Activated naive CD8-positive, alpha-beta T cell treated with anti-CD3 and anti-CD28 coated beads, Interleukin-2, amount 50 U/mL, for 24 hours (primary cell): ENCODE data around the gene TP53RK.

Experiments
- ATAC-seq: fragments of 150-1000 bp; cut with Tn5 transposase; one replicate; pipeline ENCODE4 v1.10.0; 2021
- DNase-seq: peaks from one replicate; pipeline ENCODE4 v3.0.0; 2021
- H3K27ac Mint-ChIP-seq: one replicate; pipeline ENCODE4 v1.8.0; 2021; ENCODE audit warnings: mild to moderate bottlenecking, mixed read lengths
- H3K27me3 Mint-ChIP-seq: one replicate; pipeline ENCODE4 v1.8.0; 2021; ENCODE audit warnings: mixed read lengths
- H3K36me3 Mint-ChIP-seq: one replicate; pipeline ENCODE4 v1.8.0; 2021; ENCODE audit warnings: low read depth, mixed read lengths
- H3K4me1 Mint-ChIP-seq: one replicate; pipeline ENCODE4 v1.8.0; 2021; ENCODE audit warnings: mixed read lengths
- H3K4me3 Mint-ChIP-seq: one replicate; pipeline ENCODE4 v1.8.0; 2021; ENCODE audit warnings: mild to moderate bottlenecking, moderate library complexity, mixed read lengths
- H3K9me3 Mint-ChIP-seq: one replicate; pipeline ENCODE4 v1.8.0; 2021; ENCODE audit warnings: mixed read lengths

The TP53RK gene

GRCh38 chr20:46699651-46700359 is 10.6 kb upstream of the TP53RK start:
- DNase-seq = no peak
- no peak overlapping the region for H3K27ac Mint-ChIP-seq
- H3K36me3 Mint-ChIP-seq = no peaks in the 10 kb centered on the region
- ATAC-seq = no peak
- H3K9me3 Mint-ChIP-seq = no peaks in the 10 kb centered on the region
- peaks cover 4% of the 10 kb centered on the region for H3K4me1 Mint-ChIP-seq
- no peak overlapping the region for H3K4me3 Mint-ChIP-seq
- H3K27me3 Mint-ChIP-seq = peaks cover 29% of the 10 kb centered on the region

GRCh38 chr20:46698788-46699187 is 9.5 kb upstream of the TP53RK start:
- H3K27me3 Mint-ChIP-seq = peaks cover 24% of the 10 kb centered on the region
- H3K4me3 Mint-ChIP-seq = no peak overlapping the region
- DNase-seq (no peak), ATAC-seq (no peak)
- H3K36me3 Mint-ChIP-seq = no peaks in the 10 kb centered on the region
- no peak overlapping the region for H3K27ac Mint-ChIP-seq
- H3K4me1 Mint-ChIP-seq = peaks cover 9% of the 10 kb centered on the region
- no peaks in the 10 kb centered on the region for H3K9me3 Mint-ChIP-seq

- H3K9me3 Mint-ChIP-seq = no peaks in the 10 kb centered on the region
- no peaks in the 10 kb centered on the region for H3K36me3 Mint-ChIP-seq
- H3K4me3 Mint-ChIP-seq = no peak overlapping the region
- no peak overlapping the region for H3K27ac Mint-ChIP-seq
- no peak for DNase-seq
- ATAC-seq = no peak
- peaks cover 9% of the 10 kb centered on the region for H3K4me1 Mint-ChIP-seq
- H3K27me3 Mint-ChIP-seq = peaks cover 22% of the 10 kb centered on the region
These were observed 7.6 kb upstream of the TP53RK start for GRCh38 chr20:46696791-46697279.

GRCh38 chr20:46695892-46696291 is 6.6 kb upstream of the TP53RK start:
- DNase-seq (no peak), ATAC-seq (peak; percentile 46)
- no peaks in the 10 kb centered on the region for H3K9me3 Mint-ChIP-seq
- peaks cover 20% of the 10 kb centered on the region for H3K27me3 Mint-ChIP-seq
- H3K4me1 Mint-ChIP-seq = peaks cover 11% of the 10 kb centered on the region
- no peaks in the 10 kb centered on the region for H3K36me3 Mint-ChIP-seq
- no peak overlapping the region for H3K4me3 Mint-ChIP-seq
- H3K27ac Mint-ChIP-seq = no peak overlapping the region

- Mint-ChIP-seq H3K36me3 (no peaks in the 10 kb centered on the region), H3K27ac (no peak overlapping the region), H3K9me3 (no peaks in the 10 kb centered on the region), H3K4me1 (peaks cover 21% of the 10 kb centered on the region), H3K27me3 (peaks cover 9% of the 10 kb centered on the region), H3K4me3 (no peak overlapping the region)
- DNase-seq (no peak), ATAC-seq (no peak)
These were observed 5.2 kb upstream of the TP53RK start for GRCh38 chr20:46694484-46694883.

GRCh38 chr20:46691196-46691595 is 2.0 kb upstream of the TP53RK start:
- peaks cover 13% of the 10 kb centered on the region for H3K36me3 Mint-ChIP-seq
- no peak for ATAC-seq
- no peak overlapping the region for H3K4me3 Mint-ChIP-seq

GRCh38 chr20:46690219-46691106 is 1.2 kb upstream of the TP53RK start:
- peaks cover 46% of the 10 kb centered on the region for H3K4me1 Mint-ChIP-seq
- DNase-seq (no peak), ATAC-seq (no peak)
- peak overlapping the region; percentile 93 for H3K4me3 Mint-ChIP-seq
- no peaks in the 10 kb centered on the region for H3K9me3 Mint-ChIP-seq
- peak overlapping the region; percentile 89 for H3K27ac Mint-ChIP-seq
- H3K36me3 Mint-ChIP-seq = peaks cover 19% of the 10 kb centered on the region
- H3K27me3 Mint-ChIP-seq = no peaks in the 10 kb centered on the region

More at GRCh38 chr20:46691196-46691595, 2.0 kb upstream of the TP53RK start:
- no peak for DNase-seq
- Mint-ChIP-seq H3K4me1 (peaks cover 44% of the 10 kb centered on the region), H3K27me3 (no peaks in the 10 kb centered on the region), H3K27ac (no peak overlapping the region), H3K9me3 (no peaks in the 10 kb centered on the region)

GRCh38 chr20:46689754-46690085 is 476 bp upstream of the TP53RK start:
- ATAC-seq (no peak), DNase-seq (no peak)
- peaks cover 50% of the 10 kb centered on the region for H3K4me1 Mint-ChIP-seq
- H3K27me3 Mint-ChIP-seq = no peaks in the 10 kb centered on the region
- H3K9me3 Mint-ChIP-seq = no peaks in the 10 kb centered on the region
- peak overlapping the region; percentile 93 for H3K4me3 Mint-ChIP-seq
- H3K36me3 Mint-ChIP-seq = peaks cover 23% of the 10 kb centered on the region
- peak overlapping the region; percentile 89 for H3K27ac Mint-ChIP-seq

- no peak for ATAC-seq
- Mint-ChIP-seq H3K4me3 (peak overlapping the region; percentile 93), H3K36me3 (peaks cover 23% of the 10 kb centered on the region), H3K4me1 (peaks cover 57% of the 10 kb centered on the region), H3K27me3 (no peaks in the 10 kb centered on the region), H3K27ac (peak overlapping the region; percentile 90), H3K9me3 (no peaks in the 10 kb centered on the region)
- DNase-seq = no peak
These were observed 828 bp downstream of the TP53RK start for GRCh38 chr20:46688151-46689081.

GRCh38 chr20:46683939-46684750 is 5.1 kb downstream of the TP53RK start:
- H3K27ac Mint-ChIP-seq = no peak overlapping the region
- H3K4me1 Mint-ChIP-seq = peaks cover 56% of the 10 kb centered on the region
- H3K9me3 Mint-ChIP-seq = no peaks in the 10 kb centered on the region
- DNase-seq = no peak
- H3K4me3 Mint-ChIP-seq = no peak overlapping the region
- ATAC-seq = no peak
- no peaks in the 10 kb centered on the region for H3K27me3 Mint-ChIP-seq
- H3K36me3 Mint-ChIP-seq = peaks cover 24% of the 10 kb centered on the region

GRCh38 chr20:46683668-46683938 is 5.6 kb downstream of the TP53RK start:
- Mint-ChIP-seq H3K27me3 (no peaks in the 10 kb centered on the region), H3K27ac (no peak overlapping the region), H3K9me3 (no peaks in the 10 kb centered on the region), H3K36me3 (peaks cover 24% of the 10 kb centered on the region), H3K4me3 (no peak overlapping the region), H3K4me1 (peaks cover 56% of the 10 kb centered on the region)
- DNase-seq (no peak), ATAC-seq (no peak)

GRCh38 chr20:46683011-46683667 is 6.1 kb downstream of the TP53RK start:
- H3K27ac Mint-ChIP-seq = no peak overlapping the region
- H3K27me3 Mint-ChIP-seq = no peaks in the 10 kb centered on the region
- peaks cover 20% of the 10 kb centered on the region for H3K36me3 Mint-ChIP-seq
- no peak overlapping the region for H3K4me3 Mint-ChIP-seq
- no peaks in the 10 kb centered on the region for H3K9me3 Mint-ChIP-seq
- H3K4me1 Mint-ChIP-seq = peaks cover 52% of the 10 kb centered on the region
- ATAC-seq (no peak), DNase-seq (no peak)

GRCh38 chr20:46682063-46682821 is 7.0 kb downstream of the TP53RK start:
- H3K36me3 Mint-ChIP-seq = peaks cover 17% of the 10 kb centered on the region
- DNase-seq (no peak), ATAC-seq (no peak)
- no peak overlapping the region for H3K27ac Mint-ChIP-seq
- no peak overlapping the region for H3K4me3 Mint-ChIP-seq
- no peaks in the 10 kb centered on the region for H3K27me3 Mint-ChIP-seq
- peaks cover 43% of the 10 kb centered on the region for H3K4me1 Mint-ChIP-seq
- H3K9me3 Mint-ChIP-seq = no peaks in the 10 kb centered on the region
